22Rv1 (cell line): ENCODE measurements around the gene UQCR10.

Experiments used
- CTCF ChIP-seq: fragments of 450-650 bp; IDR thresholded peaks from 2 replicates; pipeline ENCODE4 v1.5.1; 2017; ENCODE audit warnings: mild to moderate bottlenecking
- ZFX ChIP-seq: fragments of 450-650 bp; IDR thresholded peaks from 2 replicates; pipeline ENCODE4 v1.6.1; 2017; ENCODE audit warnings: antibody characterized with exemption, borderline replicate concordance

DNA sequence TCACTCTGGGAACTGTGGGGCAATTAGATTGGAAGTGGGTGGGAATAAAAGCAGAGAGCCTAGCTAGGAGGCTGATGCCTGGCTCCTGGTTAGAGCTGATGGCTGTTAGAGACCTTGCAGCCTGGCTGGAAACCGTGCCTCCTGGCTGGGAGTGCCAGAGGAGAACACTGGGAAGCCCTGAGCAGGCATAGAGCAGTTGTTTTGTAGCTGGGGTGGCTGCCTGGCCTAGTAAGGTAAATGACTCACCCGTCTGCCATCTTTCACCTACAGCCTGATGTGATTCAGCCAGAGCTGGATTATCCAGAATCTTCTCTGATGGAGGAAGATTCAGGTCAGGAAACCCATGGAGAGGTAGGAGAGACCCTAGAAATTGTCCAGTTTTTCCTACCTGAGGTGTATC is 6.1 kb downstream of the UQCR10 start:
- no peak for TF ChIP-seq CTCF
- TF ChIP-seq ZFX = no peak
